Ramos (cell line): ENCODE data around the gene ZEB2.

Experiments
- in situ Hi-C: fragments of 300-500 bp; cut with MboI; formaldehyde crosslinking; loops from one replicate; pipeline ENCODE4 v1.14.3; 2022; ENCODE audit warnings: low sequenced_read_pairs; ENCODE audit not compliant: unreplicated experiment

ZEB2 gene

GRCh38 chr2:144402251-144402650 is 117.7 kb downstream of the ZEB2 start:
- in situ Hi-C loops, result no loop called here

- in situ Hi-C loops, result no loop called here
These were observed 118.9 kb downstream of the ZEB2 start for GRCh38 chr2:144401036-144401435.

GRCh38 chr2:144396318-144396717 is 123.6 kb downstream of the ZEB2 start:
- in situ Hi-C loops, result no loop called here

DNA sequence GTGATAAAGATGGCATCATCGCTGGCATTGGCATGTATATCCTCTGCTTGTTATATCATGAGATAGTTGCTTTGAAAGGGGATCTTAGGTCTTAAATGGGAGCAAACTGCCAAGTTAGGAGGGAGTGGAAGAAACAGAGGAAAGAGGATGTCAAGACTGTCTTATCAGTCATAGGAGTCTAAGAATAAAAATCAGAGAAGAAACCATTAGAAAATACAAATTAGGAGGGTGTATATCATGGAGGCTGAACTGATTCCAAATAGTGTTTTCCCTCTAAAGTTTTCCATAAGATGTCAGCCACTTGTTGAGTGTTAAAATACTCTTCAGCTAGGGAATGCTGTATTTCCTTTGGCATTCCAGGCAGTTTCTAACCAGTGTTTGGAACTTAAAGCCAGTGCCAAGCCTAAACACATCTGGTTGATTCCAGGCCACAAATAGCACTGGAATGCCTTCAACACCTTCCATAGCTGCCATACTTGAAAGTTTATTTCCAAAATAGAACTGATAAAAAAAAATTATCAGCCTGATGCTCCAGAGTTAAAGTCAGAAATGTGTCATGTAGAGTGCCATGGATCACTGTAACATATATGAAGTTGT is 129.4 kb downstream of the ZEB2 start:
- in situ Hi-C loops, result no loop called here

GRCh38 chr2:144389930-144390311 is 130.0 kb downstream of the ZEB2 start:
- in situ Hi-C loops, result no loop called here

- in situ Hi-C loops, result no loop called here
These were observed 130.6 kb downstream of the ZEB2 start for GRCh38 chr2:144389151-144389929.

GRCh38 chr2:144385381-144385780 is 134.5 kb downstream of the ZEB2 start:
- in situ Hi-C loops, result no loop called here

DNA sequence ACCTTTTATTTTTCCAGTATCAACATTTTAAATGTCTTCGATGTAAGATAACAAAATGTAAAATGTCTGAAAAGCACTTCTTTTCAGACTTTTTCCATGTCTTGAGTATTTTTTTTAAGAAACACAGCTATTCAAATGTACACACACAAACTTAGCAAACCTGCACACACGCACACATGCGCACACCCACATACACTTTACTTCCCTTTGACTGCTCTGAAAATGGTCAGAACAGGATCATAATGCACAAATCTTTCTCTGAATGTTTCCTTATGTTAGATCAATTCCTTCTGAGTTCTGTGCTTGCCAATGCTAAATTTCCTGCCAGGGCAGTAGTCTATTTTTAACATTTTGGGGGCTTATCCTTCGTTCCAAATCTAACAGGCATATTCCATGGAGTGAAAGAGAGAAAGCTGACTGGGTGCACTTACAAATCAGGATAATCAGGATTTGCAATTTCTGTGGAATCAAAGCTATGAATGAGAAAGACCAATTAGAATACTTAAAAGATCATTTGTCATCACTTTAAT is 136.3 kb downstream of the ZEB2 start:
- in situ Hi-C loops, result no loop called here

- in situ Hi-C loops, result no loop called here
These were observed 137.1 kb downstream of the ZEB2 start for GRCh38 chr2:144382849-144383248.

DNA sequence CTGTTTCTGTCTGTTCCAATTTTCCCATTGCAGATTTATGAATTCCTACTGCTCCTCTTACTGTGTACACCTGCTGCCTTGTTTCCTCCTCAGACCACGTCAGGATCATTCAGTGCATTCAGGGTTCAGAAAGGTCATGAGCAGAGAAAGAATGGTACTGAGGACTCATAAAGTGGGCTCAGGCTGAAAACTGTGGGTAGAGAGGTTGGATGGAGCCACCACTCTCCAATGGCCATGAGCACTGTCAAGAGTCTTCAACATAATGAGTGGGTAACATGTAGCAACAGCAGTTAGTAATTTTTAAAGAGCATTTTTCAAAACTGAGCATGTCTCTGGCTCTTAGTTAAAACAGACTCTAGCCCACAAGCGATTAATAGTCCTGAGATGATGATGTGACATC is 138.2 kb downstream of the ZEB2 start:
- in situ Hi-C loops, result no loop called here

GRCh38 chr2:144379851-144380311 is 140.0 kb downstream of the ZEB2 start:
- in situ Hi-C loops, result no loop called here

- in situ Hi-C loops, result no loop called here
These were observed 141.4 kb downstream of the ZEB2 start for GRCh38 chr2:144378551-144378950.

- in situ Hi-C loops, result no loop called here
These were observed 142.0 kb downstream of the ZEB2 start for GRCh38 chr2:144377914-144378313.

DNA sequence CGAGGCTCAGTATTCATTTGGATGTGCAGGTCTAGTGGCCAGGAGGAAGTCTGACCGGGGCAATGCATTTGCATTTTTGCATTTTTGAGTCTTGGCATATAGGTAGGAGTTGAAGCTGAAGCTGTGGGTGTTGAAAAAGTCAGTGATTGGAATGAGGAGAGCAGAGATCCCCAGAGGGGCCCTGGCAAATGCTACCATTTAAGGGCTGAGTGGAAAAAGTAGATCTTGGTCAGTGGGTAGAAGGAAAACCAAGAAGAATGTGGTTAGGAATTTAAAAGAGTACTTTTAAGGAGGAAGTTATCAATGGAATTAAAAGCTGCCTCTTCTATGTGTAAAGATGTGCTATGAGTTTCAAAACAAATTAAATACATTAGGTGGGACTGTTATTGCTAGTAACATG is 143.0 kb downstream of the ZEB2 start:
- in situ Hi-C loops, result no loop called here

DNA sequence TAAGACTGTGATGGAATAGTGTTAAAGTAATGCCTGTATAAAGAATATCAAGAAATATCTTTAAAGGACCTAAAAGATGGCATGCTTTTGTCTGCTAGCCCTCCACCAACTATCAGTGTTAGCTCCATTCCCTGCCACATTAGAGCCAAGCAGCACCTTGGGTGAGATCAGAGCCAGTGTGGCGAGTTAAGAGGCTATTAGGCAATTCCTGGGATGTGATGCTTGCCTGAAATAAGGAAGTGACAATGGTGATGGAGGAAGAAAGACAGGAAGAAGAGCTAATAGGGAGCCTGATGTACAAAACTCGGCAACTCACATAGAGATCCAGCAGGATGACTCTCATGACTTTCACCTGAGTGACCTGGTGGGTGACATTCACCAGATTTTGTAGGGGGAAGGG is 143.5 kb downstream of the ZEB2 start:
- in situ Hi-C loops, result no loop called here

- in situ Hi-C loops, result no loop called here
These were observed 145.7 kb downstream of the ZEB2 start for GRCh38 chr2:144374163-144374661.

DNA sequence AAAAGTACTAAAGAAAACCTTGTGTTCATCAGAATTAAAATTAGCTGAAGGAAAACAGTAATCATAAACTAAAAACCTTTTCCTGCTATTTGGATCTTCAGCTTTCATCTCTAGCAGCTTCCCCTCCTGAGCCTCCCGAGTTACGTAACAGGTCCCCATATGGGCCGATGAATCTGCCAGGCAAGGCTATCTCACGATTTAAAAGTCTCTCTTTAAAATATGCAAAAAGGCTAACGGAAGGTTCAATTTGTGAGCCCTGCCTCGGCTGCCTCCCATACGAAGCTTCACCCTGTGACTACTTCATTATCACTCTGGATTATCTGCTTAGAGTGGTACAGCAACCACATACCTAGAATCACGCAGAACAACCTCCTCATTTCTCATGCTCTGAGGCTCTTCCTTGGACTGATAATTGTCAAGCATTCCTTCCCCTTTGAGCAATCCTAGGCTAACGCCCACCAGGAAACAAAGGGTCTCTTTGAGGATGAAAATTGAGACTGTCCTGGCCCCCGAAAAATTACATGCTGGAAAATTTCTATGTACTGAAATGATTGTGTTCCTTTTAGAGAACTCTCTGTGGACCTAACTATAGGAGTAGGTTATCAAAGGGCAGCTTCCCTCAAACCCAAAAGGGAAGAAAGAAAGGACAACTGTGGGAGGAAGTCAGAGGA is 147.4 kb downstream of the ZEB2 start:
- in situ Hi-C loops, result no loop called here

- in situ Hi-C loops, result no loop called here
These were observed 148.9 kb downstream of the ZEB2 start for GRCh38 chr2:144370937-144371584.

- in situ Hi-C loops, result no loop called here
These were observed 150.5 kb downstream of the ZEB2 start for GRCh38 chr2:144369416-144369815.

- in situ Hi-C loops, result no loop called here
These were observed 153.0 kb downstream of the ZEB2 start for GRCh38 chr2:144366825-144367429.
